IPS-11a (cell line): ENCODE measurements around the gene PKN2.
"Not testable (repeated sequence)": the region's sequence is repeated elsewhere in the genome, so short reads cannot be mapped to it uniquely, and the experiment has no call there.

Experiments
- H3K4me3 ChIP-seq: one replicate; pipeline ENCODE4 v1.5.1; 2013; ENCODE audit warnings: low read depth, low read length, control low read depth

Gene PKN2

DNA sequence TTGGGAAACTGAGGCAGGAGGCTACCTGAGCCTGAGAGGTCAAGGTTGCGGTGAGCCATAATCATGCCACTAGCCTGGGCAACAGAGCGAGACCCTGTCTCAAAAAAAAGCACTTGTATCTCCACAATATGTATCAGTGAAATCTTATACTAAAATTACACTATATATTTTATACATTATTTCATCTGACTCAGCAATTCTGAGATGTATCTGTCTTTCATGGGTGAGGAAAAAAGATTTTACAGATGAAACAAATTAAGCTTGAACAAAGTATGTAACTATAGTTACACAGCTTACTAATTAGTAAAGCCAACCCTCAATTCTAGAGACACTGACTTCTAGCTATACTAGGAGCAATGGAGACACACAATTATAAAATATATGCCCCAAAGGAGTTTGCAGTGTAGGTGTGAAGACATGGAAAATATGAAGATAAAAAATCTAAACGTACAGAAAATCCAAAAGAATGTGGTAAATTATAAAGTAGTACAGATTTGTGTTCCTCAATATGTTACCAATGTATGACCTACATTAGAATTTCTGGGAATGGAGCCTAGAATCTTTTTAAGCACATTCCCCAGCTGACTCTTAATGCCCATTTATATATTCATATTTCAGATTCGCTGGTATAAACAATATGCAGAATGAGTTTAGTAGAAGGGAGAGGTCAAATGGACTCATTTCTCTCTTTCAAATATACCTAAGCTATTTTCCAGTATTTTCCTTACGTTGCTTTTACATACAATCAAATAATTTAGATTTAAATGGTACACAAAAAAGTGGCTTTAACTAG, 192.7 kb downstream of the PKN2 start:
- no peak overlapping the region for H3K4me3 ChIP-seq

DNA sequence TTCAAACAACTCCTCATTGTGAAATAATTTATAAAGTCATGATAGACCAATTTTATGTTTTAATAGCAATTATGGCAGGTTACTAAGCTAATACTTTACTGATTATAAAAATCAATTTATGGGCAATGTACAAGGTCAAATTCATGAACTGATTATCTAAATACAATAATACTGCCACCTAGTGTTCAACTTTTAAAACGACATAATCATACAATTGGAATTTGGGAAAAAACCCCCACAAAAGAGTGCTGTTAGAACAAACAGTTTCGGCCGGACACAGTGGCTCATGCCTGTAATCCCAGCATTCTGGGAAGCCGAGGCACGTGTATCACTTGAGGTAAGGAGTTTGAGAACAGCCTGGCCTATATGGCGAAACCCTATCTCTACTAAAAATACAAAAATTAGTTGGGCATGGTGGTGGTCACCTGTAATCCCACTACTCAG, 193.3 kb downstream of the PKN2 start:
- no peak overlapping the region for H3K4me3 ChIP-seq

DNA sequence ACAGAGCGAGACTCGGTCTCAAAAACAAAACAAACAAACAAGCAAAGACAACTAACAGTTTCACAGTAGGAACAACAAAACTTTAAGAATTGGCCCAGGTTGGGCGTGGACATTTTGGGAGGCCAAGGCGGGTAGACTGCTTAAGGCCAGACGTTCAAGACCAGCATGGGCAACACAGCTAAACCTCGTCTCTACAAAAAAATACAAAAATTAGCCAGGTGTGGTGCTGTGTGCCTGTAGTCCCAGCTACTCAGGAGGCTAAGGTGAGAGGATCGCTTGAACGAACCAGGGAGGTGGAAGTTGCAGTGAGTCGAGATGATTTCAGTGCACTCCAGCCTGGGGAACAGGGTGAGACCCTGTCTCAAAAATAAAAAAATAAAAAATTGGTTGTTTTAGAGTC, 193.8 kb downstream of the PKN2 start:
- no peak overlapping the region for H3K4me3 ChIP-seq

DNA sequence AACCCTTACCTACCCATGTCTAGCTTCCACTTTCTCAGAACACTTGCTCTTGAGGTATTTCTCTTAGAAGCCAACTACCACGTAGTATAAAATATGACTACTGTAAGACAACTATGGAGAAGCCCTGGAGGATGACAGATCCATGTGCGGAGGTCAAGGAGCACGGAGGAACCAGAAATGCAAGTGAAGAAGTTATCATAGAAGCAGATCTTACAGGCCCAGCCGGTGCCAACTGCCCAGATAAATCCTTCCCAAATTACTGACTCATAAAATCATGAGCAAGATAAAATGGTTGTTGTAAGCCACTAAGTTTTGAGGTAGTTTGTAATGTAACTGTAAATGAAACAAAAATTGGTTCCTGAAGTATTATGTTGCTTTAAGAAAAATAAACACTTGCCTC, 194.7 kb downstream of the PKN2 start:
- no peak overlapping the region for H3K4me3 ChIP-seq

DNA sequence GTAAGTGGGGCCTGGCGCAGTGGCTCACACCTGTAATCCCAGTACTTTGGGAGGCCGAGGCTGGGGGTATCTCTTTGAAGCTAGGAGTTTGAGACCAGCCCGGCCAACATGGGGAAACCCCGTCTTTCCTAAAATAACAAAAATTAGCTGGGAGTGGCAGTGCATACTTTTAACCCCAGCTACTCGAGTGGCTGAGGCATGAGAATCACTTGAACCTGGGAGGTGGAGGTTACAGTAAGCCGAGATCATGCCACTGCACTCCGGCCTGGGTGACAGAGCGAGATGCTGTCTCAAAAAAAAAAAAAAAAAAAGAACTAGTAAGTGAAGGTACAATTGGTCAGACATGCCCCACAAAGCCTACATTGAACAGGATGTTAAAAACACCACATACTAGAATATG, 196.6 kb downstream of the PKN2 start:
- not testable (repeated sequence) for H3K4me3 ChIP-seq

DNA sequence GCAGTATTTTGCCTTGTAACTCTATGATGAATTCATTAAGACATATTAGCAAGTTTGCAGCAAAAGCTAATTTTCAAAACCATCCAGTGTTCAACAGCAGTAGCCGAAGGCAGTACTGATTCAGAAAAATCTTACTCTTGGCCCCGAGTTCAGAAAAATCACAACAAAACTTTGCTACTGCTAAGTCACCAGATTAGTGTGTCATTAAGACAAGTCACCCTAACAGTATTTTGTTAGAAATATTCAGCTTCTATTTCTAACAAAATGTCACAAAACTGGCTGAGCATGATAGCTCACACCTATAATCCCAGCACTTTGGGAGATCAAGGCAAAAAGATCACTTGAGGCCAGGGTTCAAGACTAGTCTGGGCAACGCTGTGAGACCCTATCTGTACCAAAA, 199.1 kb downstream of the PKN2 start:
- no peak overlapping the region for H3K4me3 ChIP-seq
